GF-D8 (cell line): Measurements from ENCODE around the gene CDK11B.

ENCODE experiments used
- DNase-seq: peaks from one replicate; lab custom pipeline; 2025; lab: John Stamatoyannopoulos, UW

The CDK11B gene

DNA sequence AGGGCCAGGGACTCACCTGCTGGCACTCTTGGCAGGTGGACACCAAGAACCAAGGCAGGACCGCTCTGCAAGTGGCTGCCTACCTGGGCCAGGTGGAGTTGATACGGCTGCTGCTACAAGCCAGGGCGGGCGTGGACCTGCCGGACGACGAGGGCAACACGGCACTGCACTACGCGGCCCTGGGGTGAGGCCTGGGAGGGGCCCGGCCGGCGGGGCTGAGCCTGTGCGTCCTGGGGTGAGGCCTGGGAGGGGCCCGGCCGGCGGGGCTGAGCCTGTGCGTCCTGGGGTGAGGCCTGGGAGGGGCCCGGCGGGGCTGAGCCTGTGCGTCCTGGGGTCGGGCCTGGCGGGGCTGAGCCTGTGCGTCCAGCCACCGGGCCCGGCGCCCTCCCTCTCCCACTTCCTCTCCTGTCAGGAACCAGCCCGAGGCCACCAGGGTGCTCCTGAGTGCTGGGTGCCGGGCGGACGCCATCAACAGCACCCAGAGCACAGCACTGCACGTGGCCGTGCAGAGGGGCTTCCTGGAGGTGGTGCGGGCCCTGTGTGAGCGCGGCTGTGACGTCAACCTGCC is 31.5 kb downstream of the CDK11B start:
- DNase-seq = no peak

DNA sequence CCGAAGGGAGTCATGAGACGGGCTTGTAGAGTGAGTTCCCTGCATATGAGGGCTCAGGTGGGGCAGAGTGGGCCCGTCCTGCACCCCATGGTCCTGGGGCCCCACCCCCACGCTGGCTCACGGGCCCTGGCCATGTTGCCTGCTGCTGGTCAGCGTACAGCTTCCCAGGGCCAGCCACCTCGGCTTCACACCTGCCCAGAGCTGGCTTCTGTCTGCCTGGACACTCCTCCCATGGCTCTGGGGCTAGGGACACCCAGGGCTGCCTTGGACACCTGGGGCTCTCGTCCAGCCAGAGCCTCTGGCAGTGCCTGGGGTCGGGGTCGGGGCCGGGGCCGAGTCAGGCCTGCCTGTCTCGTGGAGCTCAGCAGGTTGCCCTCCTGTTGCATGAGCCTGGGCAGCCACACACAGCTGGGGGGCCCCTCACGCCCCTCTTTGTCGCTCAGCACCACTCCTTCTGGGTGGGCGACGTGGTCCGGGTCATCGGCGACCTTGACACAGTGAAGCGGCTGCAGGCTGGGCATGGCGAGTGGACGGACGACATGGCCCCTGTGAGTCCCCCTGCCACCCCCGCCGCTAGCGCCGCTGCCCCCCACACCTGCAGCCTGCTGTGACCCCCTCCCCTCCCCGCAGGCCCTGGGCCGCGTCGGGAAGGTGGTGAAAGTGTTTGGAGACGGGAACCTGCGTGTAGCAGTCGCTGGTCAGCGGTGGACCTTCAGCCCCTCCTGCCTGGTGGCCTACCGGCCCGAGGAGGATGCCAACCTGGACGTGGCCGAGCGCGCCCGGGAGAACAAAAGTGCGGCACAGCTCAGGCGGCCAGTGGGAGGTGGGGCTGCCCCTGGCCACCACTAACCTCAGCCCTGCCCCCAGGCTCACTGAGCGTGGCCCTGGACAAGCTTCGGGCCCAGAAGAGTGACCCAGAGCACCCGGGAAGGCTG is 32.3 kb downstream of the CDK11B start:
- no peak for DNase-seq

DNA sequence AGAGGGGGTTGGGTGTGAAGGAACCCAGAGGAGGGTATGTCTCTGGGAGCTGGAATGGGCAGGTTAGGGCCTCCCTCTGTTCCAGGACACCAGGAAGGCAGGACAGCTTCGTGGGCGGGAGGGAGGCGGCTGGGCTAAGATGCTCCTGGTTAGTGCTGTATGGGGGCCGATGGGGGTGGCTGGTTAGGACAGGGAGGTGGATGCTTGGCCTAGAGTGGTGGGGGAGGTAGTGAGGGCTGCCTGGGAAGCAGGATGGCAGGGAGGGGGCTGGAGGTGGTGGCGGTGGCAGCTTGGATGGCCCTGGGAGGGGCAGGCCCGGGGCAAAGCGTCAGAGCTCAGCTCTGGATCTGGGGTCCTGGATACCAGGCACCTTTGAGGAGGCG is 33.0 kb downstream of the CDK11B start:
- no peak for DNase-seq

DNA sequence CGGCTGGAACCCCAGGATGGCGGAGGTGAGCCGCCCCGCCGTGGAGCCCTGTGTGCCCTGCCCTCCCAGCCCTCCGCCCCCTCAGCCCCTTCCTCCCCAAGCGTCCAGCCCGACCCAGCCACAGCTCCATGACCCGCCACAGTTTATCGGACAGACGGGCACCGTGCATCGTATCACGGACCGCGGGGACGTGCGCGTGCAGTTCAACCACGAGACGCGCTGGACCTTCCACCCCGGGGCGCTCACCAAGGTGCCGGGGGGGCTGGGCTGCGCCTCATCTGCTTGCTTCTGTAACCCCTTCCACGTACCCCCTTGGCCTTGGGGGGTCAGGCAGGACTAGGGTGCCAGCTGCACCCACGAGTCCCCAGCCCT is 33.4 kb downstream of the CDK11B start:
- no peak for DNase-seq

DNA sequence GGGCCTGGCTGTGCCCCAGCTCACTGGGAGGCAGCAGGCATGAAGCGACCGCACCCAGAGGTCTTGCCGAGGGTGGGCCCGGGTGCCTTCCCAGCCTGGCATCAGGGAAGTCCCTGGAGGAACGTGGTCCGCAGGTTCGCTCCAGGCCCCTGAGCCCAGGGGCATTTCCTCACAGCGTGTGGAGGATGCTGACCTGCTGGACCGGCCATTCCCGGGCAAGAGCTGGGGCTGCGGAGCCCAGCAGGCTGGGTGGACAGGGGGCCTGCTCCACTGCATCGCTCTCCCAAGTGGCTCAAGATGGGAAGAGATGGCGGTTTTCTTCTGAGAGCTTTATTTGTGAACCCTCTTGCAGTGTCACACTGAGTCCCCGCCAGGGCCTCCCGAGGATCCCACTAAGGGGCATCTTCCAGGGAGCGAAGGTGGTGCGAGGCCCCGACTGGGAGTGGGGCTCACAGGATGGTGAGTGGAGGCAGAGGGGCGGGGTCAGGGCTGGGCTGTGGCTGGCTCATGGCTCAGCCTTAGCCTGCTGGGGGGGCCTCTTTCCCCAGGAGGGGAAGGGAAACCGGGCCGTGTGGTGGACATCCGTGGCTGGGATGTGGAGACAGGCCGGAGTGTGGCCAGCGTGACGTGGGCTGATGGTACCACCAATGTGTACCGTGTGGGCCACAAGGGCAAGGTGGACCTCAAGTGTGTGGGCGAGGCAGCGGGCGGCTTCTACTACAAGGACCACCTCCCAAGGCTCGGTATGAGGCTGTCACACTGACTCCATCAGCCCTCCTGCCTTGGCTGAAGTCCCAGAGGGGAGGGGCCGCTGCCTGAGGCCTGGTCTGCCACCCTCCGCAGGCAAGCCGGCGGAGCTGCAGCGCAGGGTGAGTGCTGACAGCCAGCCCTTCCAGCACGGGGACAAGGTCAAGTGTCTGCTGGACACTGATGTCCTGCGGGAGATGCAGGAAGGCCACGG is 34.1 kb downstream of the CDK11B start:
- no peak for DNase-seq

DNA sequence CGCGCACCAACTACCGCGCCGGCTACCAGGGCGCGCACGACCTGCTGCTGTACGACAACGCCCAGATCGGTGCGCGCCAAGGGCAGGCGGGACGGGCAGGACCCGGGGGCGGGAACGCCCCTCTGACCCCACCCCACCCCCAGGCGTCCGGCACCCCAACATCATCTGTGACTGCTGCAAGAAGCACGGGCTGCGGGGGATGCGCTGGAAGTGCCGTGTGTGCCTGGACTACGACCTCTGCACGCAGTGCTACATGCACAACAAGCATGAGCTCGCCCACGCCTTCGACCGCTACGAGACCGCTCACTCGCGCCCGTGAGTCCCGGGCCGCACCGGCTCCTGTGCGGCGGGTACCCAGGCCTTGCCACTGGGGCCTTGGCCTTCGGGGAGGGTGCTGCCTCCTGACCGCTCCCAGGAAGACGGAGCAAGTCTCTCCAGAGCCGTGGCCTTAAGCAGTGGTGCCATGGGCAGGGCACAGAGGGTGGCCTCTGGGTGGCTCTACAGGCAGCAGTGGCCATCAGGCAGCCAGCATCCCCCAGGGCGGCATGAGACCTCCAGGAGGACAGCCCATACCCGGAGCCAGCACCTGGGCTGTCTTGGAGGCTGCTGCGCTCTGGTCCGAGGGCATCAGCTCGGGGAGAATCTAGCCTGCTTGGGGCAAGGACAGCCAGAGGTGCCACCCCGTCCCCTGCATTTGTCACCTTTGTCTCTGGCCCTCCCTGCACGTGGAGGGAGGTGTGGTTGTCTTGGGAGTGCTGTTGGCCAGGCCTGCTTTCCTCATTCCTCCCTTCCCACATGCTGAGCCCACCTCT is 35.0 kb downstream of the CDK11B start:
- no peak for DNase-seq

DNA sequence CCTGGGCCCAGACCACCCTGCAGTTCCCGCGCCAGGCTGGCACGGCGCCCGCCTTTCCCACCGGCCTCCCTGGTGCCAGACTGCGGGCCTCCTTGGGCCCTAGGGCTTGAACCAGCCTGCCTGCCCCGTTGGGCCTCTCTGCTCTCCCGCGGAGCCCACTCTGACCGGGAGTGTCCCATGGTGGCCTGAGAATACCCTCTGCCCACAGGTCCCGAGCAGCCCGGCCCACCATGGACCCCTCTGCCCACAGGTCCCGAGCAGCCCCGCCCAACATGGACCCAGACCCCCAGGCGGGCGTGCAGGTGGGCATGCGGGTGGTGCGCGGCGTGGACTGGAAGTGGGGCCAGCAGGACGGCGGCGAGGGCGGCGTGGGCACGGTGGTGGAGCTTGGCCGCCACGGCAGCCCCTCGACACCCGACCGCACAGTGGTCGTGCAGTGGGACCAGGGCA is 35.6 kb downstream of the CDK11B start:
- DNase-seq = no peak

DNA sequence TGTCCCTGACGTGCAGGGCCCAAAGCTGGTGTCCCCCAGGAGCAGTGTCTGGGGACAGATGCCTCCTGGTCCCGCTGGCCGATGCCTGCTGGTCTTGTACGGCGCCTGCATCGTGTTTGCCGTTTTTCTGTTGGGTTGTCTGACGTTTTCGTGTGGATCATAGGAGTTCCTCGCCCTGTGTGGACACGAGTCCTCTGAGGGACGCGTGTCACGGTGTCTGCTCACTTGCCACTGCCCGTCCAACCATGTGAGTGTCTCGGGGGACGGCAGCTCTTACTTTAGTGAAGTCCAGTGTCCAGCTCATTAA is 36.1 kb downstream of the CDK11B start:
- DNase-seq = no peak

DNA sequence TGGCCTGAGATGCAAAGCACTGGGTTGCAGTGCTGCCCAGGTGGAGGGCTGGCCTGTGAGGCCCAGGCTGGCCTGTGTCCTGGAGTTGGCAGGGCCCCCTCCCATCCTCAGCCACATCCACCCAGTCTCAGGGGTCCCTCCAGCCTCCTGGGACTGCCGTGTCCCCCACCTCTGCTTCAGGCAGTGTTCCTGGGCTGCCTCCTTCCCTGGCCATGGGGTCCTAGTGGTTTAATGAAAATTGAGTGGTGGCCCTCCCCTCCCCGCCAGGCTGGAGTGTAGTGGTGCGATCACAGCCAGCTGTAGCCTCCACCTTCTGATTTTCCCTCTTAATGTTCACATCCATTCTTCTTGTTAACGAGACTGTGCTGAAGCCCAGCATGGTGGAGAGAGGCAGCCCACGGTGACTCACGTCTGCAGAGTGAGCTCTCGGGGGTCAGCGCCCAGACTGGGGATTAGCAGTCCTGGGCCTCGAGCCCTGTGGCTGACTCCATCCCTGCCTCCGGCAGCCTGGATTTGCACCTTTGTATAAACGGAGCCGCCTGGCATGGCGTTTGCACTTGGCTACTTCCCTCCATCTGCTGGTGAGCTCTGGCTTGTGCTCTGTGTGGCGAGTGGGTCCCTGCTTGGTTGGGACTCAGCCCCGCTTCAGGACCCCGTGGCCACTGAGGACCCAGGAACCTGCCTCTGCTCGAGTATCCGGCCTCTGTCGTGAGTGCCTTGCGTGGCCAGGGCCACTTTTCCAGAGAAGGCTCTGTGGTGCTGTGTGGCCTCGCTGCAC is 36.6 kb downstream of the CDK11B start:
- DNase-seq = no peak

DNA sequence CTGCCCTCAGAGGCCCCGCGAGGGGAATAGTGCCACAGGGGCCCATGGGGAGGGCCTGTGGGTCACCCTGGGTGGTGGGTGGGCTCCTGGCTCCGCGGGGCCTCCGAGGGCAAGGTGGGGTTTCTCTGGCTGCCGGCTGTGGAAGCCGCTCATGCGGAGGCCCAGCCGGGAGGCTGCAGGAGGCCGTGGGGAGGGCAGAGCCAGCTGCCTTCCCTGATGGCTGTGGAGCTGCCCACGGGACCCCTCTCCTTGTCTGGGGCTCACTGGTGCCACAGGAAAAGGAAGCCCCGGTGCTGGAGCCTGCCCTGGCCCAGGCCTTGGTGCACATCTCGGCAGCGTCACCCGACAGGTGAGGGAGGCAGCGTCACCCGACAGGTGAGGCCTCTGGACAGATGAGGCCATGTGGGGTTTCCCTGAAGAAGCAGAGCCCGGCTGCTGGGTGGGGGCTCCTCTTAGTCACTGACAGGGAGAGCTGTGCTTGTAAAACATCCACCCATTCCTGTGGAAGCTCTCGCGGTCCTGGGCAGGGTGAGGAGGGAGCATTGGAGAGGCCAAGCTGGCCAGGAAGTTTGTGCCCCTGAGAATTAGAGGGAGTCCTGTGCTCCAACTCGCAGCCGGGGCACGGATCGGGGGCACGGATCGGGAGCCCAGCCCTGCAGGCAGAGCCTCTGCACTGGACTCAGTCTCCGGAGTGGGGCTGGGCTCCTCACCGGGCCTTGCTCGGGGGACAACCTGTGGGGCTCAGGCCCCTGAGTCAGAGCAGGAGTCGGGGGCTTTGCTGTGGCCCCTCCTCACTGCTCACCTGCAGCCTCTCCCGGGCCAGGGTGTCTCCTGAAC is 37.4 kb downstream of the CDK11B start:
- DNase-seq = no peak

DNA sequence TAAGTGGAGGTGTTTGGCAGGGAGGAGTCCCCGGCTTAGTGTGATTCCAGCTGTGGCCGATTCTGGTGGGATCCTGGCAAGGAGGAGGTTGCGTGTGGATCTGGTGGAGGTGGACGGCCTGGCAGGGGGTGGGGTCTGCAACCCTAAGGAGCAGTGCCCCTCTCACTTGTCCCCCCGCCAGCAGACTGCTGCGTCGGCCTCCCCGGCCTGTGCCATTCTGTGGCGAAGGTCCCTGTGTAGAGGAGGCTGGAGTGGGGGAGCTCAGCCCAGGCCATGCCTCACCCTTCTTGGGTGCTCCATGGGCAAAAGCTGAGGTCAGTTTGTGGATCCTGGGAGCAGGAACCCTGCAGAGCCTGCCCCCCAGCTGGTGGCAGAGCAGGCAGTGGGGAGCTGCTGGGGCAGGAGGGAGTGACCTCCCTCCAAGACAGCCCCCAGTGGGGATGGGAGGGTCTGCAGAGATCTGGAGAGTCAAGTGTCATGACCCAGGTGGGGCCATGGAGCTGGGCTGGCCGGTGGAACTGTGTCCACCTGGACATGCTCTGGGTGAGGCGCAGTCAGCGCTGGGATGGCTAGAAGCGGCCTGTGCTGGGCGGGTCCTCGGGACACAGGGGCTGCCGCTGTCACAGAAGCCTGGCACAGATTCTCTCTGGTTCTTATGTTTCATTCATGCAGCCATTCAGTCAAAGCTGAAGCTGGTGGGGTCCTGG is 38.2 kb downstream of the CDK11B start:
- DNase-seq = no peak

DNA sequence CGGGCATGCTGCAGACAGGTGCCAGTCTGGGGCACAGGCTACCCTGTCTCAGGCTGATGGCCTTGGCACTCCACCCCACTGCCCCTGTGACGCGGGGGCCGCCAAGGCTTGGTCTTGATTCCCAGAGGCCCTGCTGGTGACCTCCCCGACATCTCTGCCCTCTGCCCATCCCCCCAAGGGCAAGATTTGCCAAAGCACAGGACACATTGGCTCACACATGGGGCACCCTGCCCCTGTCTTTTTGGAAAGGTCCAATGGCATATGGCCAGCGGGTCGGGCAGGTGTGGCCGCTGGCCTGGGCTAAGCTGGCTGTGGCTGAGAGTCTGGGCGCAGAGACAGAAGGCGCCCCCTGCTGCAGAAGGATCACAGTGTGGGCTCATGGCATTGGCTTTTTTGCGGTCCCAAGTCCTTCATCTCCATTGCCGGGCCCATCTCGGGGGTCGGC is 38.9 kb downstream of the CDK11B start:
- DNase-seq = no peak

DNA sequence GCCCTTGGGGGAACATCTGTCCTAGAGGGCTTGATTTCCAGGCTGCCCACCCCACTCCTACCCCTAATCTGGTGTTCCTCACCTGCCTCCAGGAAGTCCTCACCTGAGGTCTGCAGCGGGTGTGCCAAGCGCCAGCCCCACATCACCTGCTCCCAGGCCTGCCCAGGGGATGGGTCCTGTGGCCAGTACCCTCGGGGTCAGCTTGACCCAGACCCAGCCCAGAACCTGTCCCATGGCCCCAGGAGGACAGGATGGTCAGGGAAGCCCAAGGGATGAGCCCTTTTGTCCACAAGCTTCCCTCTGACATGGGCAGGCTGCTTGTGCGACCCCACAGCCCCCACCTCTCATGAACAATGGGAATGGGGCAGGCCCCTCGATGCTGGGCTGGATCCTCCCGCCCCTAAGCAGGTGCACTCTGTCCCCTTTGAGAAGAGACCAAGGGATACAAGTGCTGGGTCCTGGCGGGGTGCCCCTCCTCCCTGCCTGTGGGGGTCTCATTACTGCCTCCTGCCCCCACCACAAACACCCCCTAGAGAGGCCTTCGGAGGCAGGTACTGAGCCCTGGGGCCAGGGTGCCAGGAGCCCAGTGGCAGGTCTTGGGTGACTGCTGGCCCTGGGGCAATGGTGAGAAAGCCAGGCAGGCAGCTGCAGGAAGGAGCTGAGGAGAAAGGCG is 40.3 kb downstream of the CDK11B start:
- no peak for DNase-seq

DNA sequence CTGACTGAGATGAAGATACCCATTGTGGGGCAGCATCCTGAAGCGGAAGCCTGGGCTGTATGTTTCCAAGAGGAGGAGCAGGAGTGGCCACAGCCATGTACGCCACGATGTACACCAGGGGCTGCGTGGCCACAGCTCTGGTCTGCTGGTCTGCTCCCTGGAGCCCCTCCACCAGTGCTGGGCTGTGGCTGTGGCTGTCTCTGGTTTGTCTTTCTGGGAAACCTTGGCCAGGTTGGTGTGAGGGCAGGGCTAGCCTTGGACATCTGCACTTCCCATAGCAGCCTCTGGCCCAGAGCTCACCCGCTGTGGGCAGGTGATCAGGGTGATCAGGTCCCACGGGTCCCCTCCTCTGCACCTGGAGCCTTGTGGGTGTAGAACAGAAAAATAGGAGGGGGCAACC is 40.9 kb downstream of the CDK11B start:
- no peak for DNase-seq

DNA sequence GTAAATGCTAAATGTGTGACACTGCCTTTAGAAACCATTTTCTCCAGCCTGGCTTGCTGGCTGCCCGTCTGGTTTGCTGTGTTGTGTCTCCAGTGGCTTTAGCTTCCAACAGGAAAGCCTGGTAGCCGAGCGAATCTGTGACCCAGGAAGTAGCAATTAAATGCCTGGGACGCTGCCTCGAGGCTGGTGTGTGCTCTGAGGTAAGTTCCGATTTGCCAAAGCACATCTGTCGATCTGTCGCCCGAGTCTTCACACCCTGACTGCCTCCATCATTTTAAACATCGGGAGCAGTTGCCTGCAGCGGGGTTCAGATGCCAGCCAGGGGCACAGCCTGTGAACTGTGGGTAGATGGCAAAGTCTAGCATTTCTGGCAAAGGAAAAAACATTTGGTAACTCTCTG is 41.3 kb downstream of the CDK11B start:
- no peak for DNase-seq

DNA sequence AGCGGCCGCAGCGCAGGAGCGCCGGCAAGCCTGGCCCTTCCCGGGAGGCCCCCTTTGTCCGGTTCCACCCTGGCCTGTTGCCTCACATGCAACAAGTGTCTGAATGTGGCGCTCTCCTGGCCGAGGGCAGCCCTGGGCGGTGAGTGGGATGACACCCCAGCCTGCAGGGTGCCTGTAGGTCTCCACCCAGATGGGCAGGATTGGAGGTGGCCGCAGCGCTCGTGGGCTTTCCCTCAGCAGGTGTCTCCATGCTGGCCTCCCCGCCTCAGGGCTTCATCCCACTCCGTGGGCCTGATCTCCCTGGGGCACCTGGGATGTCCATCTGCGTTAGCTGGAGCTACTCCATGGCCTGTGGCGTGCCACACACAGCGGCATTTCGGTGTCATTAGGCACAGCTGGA is 42.0 kb downstream of the CDK11B start:
- no peak for DNase-seq

DNA sequence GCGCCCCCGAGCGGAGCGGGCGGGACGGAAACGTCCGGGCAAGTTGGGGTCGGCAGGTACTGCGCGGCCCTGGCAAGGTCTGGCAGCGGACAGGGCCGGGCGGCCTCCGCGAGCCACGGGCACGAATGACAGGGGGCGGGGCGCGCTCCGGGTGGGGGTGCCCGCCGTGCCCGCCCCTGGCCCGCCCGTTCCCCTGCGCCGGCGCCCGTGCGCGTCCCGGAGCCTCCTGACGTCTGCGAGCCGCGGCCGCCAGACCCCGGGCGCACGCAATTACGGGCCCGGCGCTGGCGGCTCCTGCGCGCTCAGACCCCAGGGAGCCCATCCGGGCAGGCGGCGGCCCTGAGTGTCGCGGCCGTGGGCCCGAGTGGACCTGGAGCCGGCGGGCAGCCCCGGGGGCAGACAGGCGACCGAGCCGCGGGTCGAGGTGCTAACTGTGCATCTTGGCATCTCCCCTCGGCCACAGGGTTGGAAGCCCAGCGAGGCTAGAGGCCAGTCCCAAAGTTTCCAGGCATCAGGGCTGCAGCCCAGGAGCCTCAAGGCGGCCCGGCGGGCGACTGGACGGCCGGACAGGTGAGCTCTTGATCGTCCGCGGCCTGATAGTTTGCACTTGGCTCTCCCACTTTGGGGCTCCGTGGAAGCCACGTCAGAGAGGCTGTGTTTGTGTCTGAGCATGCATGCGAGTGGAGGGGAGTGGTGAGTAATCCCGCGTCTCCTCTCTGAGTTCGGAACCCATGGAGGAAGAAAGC is 42.6 kb downstream of the CDK11B start:
- no peak for DNase-seq
